ENCODE measurements around the gene GJA10. TPM values are rescaled to one million over a fixed set of nuclear protein-coding genes. Genes with fewer than 3 reads are reported as not detected.

Gene GJA10
- total RNA-seq, 4 donors from 2014 or later: not detected

DNA sequence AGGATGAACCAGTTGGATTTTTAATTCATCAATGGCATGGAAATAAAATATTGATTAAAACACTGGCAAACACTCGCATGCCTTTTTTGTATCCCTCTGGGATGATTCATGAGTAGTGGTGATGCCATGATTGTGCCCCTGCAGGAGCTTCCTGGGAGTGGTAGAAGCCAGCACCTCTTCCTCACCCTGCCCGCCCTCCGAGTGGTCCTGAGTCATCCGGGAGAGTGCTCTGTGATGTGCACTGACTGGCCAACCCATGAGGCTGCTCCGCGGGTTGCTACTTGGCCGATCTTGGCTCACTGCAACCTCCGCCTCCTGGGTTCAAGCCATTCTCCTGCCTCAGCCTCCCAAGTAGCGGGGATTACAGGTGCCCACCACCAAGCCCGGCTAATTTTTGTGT lies 27.4 kb downstream of the GJA10 start:
- DNase-seq (ENCODE audit: low spot score in 2 of 2): no peak
- WGBS: 90% methylated on average over 10 of the region's 10 CpGs
- Histone ChIP-seq H3K9me3 (peaks cover 7% of the 10 kb centered on the region), H3K4me1 (no peaks in the 10 kb centered on the region), H3K4me3 (no peak overlapping the region), H3K27me3 (peaks cover 2% of the 10 kb centered on the region), H3K36me3 (no peaks in the 10 kb centered on the region), H3K27ac (no peak overlapping the region)
- TF ChIP-seq POLR2AphosphoS5 (IDR thresholded peaks at IDR 0.05) (no peak), POLR2A (IDR thresholded peaks at IDR 0.05) (no peak), EP300 (IDR thresholded peaks at IDR 0.05) (no peak), CTCF (IDR thresholded peaks at IDR 0.05) (no peak)

DNA sequence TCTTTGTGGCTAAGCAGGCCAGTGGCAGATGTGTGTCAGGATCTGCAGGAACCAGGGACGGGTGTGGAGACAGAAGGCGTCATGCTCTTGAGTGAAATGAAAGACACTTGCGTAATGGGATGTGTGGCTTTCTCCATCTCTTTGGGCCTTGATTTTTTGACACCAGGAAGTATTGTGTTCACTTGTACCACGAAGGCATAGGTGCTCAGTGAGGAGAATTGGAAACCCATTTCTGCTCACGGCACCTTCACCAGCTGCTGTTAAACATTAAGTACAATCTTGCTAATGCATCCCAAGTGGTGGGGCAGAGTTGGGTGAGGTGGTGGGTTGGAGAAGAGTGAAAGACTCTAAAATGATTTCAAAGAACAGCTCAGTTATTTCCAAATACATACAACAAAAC lies 30.0 kb downstream of the GJA10 start:
- Histone ChIP-seq H3K9me3 (no peaks in the 10 kb centered on the region), H3K27me3 (peaks cover 2% of the 10 kb centered on the region)
- 69% methylated on average over 5 of the region's 5 CpGs for WGBS

GRCh38 chr6:89925826-89926225 lies 31.6 kb downstream of the GJA10 start:
- Histone ChIP-seq H3K27me3 (peaks cover 2% of the 10 kb centered on the region), H3K4me1 (no peaks in the 10 kb centered on the region), H3K36me3 (no peaks in the 10 kb centered on the region), H3K27ac (no peak overlapping the region), H3K9me3 (no peaks in the 10 kb centered on the region), H3K4me3 (no peak overlapping the region)
- 71% methylated on average over 2 of the region's 2 CpGs for WGBS
- TF ChIP-seq POLR2AphosphoS5 (IDR thresholded peaks at IDR 0.05): no peak
- no peak for TF ChIP-seq CTCF (IDR thresholded peaks at IDR 0.05)
- TF ChIP-seq POLR2A (IDR thresholded peaks at IDR 0.05): no peak
- TF ChIP-seq EP300 (IDR thresholded peaks at IDR 0.05): no peak
- no peak for DNase-seq (ENCODE audit: low spot score in 2 of 2)

More for the DNA sequence above, 30.0 kb downstream of the GJA10 start:
- TF ChIP-seq EP300 (IDR thresholded peaks at IDR 0.05) (no peak), POLR2A (IDR thresholded peaks at IDR 0.05) (no peak), POLR2AphosphoS5 (IDR thresholded peaks at IDR 0.05) (no peak), CTCF (IDR thresholded peaks at IDR 0.05) (no peak)
- H3K27ac ChIP-seq: no peak overlapping the region
- no peak overlapping the region for H3K4me3 ChIP-seq
- no peak for DNase-seq (ENCODE audit: low spot score in 2 of 2)
- no peaks in the 10 kb centered on the region for H3K36me3 ChIP-seq
- H3K4me1 ChIP-seq: no peaks in the 10 kb centered on the region

- H3K4me3 ChIP-seq: no peak overlapping the region
- no peaks in the 10 kb centered on the region for H3K4me1 ChIP-seq
- 89% methylated on average over 5 of the region's 5 CpGs for WGBS
- peaks cover 3% of the 10 kb centered on the region for H3K36me3 ChIP-seq
- H3K9me3 ChIP-seq: no peaks in the 10 kb centered on the region
- no peak for DNase-seq (ENCODE audit: low spot score in 2 of 2)
- H3K27ac ChIP-seq: no peak overlapping the region
- no peak for TF ChIP-seq POLR2A (IDR thresholded peaks at IDR 0.05)
- no peaks in the 10 kb centered on the region for H3K27me3 ChIP-seq
Observed at GRCh38 chr6:89927264-89927663, 33.0 kb downstream of the GJA10 start.

DNA sequence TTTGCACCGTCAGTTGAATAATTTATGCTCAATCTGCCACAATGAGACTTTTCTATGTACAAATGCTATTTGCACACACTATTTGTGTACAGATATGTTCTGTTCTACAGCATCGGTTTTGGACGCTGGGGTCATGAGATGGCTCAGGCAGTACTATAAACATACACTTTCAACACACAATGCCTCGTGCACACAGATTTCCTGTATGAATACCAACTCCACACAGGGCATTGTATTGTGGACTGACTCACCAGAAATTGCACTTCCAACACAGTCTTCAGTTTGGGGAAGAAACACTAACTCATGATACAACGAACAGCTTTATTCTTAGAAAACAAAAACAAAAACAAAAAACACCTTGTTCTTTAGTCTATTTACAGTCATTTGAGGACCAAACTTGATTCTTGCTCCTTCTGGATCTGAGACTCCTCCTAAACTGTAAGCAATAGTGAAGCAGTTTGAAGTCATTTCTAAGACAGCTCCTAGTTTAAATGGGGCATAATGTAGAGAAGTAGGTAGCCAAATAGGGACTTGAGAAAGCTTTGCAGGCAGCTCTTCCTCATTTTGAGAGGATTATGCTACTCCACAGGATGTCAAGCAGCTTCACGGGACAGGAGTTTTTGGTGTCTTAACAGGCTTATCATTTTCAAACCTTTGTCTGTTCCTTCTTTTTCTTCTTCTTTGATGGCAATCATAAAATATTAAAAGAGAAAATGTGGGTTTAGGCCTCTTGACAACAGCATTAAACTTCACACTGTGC lies 33.7 kb downstream of the GJA10 start:
- TF ChIP-seq POLR2A (IDR thresholded peaks at IDR 0.05) (no peak), CTCF (IDR thresholded peaks at IDR 0.05) (no peak), EP300 (IDR thresholded peaks at IDR 0.05) (no peak), POLR2AphosphoS5 (IDR thresholded peaks at IDR 0.05) (no peak)
- Histone ChIP-seq H3K27ac (no peak overlapping the region), H3K4me3 (no peak overlapping the region), H3K36me3 (peaks cover 7% of the 10 kb centered on the region), H3K9me3 (no peaks in the 10 kb centered on the region), H3K27me3 (no peaks in the 10 kb centered on the region), H3K4me1 (no peaks in the 10 kb centered on the region)
- WGBS: 80% methylated on average over 6 of the region's 6 CpGs
- DNase-seq (ENCODE audit: low spot score in 2 of 2): no peak
